ENCODE measurements around the gene GPC5. TPM values are rescaled to one million over a fixed set of nuclear protein-coding genes. Genes with fewer than 3 reads are reported as not detected.
"Not testable (repeated sequence)": the region's sequence is repeated elsewhere in the genome, so short reads cannot be mapped to it uniquely, and the experiment has no call there.

Gene GPC5
- total RNA-seq, 2 experiments from 2014 or later = not detected

DNA sequence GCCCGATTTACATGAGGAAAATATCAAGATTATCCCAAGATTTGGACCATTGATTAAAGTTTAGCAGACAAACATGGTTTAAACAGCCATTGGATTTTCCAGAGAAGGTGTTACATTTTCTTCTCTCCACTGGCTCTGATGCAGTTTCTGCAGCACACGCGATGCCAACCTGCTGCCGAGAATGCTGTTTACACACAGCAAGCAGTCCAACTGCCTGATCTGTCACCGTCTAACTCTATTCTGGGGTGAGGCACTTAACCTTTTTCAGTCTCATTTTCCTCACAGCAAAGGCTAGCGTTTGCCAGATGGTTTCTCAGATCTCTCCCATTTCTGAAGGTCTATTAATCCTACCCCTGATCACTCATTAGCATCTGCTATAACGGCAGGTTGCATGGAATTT is 1064.7 kb downstream of the GPC5 start:
- Mint-ChIP-seq H3K4me1 (no peaks in the 10 kb centered on the region), H3K4me3 (no peak overlapping the region), H3K9me3 (ENCODE audit: low read depth) (peaks cover 3% of the 10 kb centered on the region), H3K27ac (no peak overlapping the region), H3K36me3 (no peaks in the 10 kb centered on the region), H3K27me3 (no peaks in the 10 kb centered on the region)
- DNase-seq (no peak), ATAC-seq (no peak)
- CTCF ChIA-PET = no interaction called here

DNA sequence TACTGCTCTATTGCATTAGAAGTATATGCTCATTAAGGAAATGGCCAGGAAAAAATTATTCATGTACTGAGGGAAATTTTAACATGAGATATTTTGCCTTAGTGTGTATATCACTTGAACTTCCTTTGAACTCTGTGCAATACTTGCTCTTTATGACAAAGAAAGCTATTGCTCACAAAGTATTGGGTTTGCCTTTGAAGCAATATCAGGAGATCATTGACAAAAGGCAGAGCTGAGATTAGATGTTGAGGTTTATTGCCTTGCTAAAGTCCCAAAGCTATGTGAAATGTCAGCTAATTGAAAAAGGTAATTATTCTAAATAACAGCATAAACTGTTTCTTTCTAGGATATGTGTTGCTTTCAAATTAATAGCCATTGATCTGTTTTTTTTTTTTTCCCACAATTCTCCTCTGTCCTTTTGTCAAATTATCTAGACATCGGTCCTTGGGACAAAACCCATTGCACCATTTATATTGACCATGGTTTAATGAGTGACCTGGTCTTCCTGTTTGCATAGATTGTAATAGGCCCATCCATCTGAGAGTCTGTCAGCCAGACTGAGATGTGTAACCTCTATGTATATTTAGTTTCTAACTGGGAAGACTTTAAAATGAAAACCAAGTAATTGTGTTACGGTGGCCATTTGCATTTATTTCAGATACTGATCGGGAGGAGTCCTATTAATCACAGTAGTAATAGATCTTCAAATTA is 1075.5 kb downstream of the GPC5 start:
- H3K27me3 Mint-ChIP-seq = no peaks in the 10 kb centered on the region
- CTCF ChIA-PET = no interaction called here
- H3K9me3 Mint-ChIP-seq (ENCODE audit: low read depth) = no peaks in the 10 kb centered on the region
- H3K36me3 Mint-ChIP-seq = no peaks in the 10 kb centered on the region
- H3K4me3 Mint-ChIP-seq = no peak overlapping the region
- no peak overlapping the region for H3K27ac Mint-ChIP-seq
- DNase-seq (no peak), ATAC-seq (no peak)
- H3K4me1 Mint-ChIP-seq = no peaks in the 10 kb centered on the region

DNA sequence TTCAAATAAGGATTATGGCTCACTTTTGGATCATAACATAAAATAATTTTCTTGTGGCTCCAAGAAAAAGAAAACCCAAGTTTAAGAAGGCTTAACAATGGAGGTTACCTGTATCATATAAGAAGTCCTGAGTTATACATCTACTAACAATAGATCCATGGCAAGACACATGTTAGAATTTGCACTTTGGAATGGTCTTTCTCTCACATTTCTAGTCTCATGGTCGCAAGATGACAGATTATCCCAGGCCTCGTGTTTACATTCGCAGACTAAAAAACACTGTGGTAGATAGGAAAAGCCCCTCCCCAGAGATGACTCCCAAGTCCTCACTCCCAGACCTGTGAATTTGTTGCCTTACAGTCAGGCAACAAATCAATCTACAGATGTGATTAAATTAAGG is 1082.0 kb downstream of the GPC5 start:
- CTCF ChIA-PET = no interaction called here
- DNase-seq = no peak
- Mint-ChIP-seq H3K27me3 (no peaks in the 10 kb centered on the region), H3K4me3 (no peak overlapping the region), H3K4me1 (no peaks in the 10 kb centered on the region), H3K9me3 (ENCODE audit: low read depth) (peaks cover 10% of the 10 kb centered on the region), H3K27ac (no peak overlapping the region), H3K36me3 (no peaks in the 10 kb centered on the region)
- no peak for ATAC-seq

DNA sequence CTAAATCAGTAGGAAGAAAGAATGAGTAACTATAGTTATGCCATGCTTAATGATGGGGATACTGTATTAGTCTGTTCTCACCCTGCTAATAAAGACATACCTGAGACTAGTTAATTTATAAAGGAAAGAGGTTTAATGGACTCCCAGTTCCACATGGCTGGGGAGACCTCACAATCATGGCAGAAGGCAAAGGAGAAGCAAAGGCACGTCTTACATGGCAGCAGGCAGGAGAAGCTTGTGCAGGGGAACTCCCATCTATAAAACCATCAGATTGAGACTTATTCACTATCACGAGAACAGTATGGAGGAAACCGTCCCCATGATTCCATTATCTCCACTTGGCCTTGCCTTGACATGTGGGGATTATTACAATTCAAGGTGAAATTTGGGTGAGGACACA is 1084.4 kb downstream of the GPC5 start:
- H3K27ac Mint-ChIP-seq; H3K9me3 Mint-ChIP-seq (ENCODE audit: low read depth); H3K4me1 Mint-ChIP-seq; H3K4me3 Mint-ChIP-seq; CTCF ChIA-PET; ATAC-seq; H3K36me3 Mint-ChIP-seq; DNase-seq; H3K27me3 Mint-ChIP-seq: not testable (repeated sequence)

DNA sequence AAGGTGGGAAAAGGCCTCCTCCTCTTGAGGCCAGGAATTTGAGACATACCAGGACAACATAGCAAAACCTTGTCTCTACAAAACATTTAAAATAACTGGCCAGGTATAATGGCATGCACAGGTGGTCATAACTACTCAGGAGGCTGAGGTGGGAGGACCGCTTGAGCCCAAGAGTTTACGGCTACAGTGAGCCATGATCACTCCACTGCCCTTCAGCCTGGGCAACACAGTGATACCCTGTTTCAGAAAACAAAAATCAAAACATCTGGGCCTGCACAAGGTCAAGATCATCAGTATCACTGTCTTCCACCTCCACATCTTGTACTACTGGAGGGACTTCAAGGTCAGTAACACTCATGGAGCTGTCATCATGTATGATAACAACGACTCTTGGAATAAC is 1085.5 kb downstream of the GPC5 start:
- Mint-ChIP-seq H3K36me3 (no peaks in the 10 kb centered on the region), H3K4me1 (no peaks in the 10 kb centered on the region), H3K27me3 (no peaks in the 10 kb centered on the region), H3K9me3 (ENCODE audit: low read depth) (peaks cover 10% of the 10 kb centered on the region), H3K4me3 (no peak overlapping the region), H3K27ac (no peak overlapping the region)
- DNase-seq = no peak
- no peak for ATAC-seq
- CTCF ChIA-PET = no interaction called here

DNA sequence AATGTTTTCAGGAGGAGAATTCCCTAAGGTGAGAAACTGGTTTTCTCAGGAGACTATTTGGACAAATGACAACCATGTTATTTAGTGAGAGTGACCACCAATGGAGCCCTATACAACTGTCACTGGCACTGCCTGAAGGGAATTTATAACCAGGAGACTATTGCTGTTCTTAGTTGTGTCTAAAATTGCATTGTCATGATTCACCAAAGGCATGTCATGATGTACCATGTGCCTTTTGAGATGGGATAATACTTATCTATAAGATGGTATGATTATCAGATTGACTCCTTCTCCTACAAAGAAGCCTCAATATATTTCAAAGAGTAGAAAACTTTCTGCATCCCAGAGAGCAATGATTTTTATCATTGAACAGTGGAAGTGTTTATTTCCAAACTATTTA is 1088.8 kb downstream of the GPC5 start:
- H3K27ac Mint-ChIP-seq = no peak overlapping the region
- no peaks in the 10 kb centered on the region for H3K27me3 Mint-ChIP-seq
- H3K36me3 Mint-ChIP-seq = no peaks in the 10 kb centered on the region
- CTCF ChIA-PET = no interaction called here
- ATAC-seq (no peak), DNase-seq (no peak)
- H3K4me3 Mint-ChIP-seq = no peak overlapping the region
- no peaks in the 10 kb centered on the region for H3K4me1 Mint-ChIP-seq
- H3K9me3 Mint-ChIP-seq (ENCODE audit: low read depth) = peaks cover 5% of the 10 kb centered on the region

DNA sequence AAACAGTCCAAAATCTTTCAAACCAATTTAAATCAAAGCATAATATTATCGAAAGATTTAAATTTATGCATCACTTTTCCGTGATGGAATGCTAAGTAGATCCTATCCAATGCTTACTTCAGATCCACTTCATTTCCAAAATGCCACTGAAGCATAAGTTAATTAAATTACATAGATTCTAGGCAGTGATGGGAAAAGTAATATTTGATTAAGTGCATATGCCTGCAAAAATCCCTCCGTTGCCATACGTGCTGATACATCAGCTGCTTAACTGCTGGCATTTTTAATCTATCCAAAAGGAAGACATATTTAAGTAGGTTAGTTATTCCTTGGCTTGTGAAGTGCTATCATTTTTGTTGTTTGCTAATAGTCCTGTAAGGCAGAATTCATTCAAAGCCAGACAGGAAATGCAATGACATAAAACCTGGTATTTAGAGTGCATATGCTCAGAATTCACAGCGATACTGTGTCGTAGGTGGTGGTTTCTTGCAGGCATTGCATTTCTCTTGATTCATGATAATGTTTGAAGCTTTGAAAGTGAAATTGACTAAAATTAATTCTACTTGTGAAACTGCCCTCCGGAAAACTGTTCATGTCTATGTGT is 1089.9 kb downstream of the GPC5 start:
- Mint-ChIP-seq H3K4me1 (no peaks in the 10 kb centered on the region), H3K4me3 (no peak overlapping the region), H3K27me3 (no peaks in the 10 kb centered on the region), H3K36me3 (no peaks in the 10 kb centered on the region), H3K27ac (no peak overlapping the region), H3K9me3 (ENCODE audit: low read depth) (peaks cover 2% of the 10 kb centered on the region)
- no peak for DNase-seq
- CTCF ChIA-PET = no interaction called here
- no peak for ATAC-seq

DNA sequence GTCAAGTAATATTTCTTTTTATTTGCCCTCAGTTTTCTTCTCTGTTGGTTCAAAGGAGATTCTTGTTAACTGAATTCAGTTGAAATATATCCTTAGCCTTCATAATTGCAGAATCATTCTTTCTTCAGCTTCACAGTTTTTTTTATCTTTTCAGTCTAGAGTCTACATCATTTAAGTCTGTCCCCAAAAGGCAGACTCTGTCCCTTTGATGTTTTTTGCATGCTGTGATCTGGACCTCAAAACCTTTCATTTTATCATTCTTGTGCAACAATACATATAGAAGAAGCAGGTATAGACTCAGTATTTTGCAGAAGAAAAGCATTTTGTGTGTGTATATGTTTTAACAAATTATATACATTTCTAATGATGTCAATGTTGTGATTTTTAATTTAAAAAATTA is 1093.4 kb downstream of the GPC5 start:
- Mint-ChIP-seq H3K9me3 (ENCODE audit: low read depth) (peaks cover 2% of the 10 kb centered on the region), H3K4me3 (no peak overlapping the region), H3K27ac (no peak overlapping the region), H3K36me3 (no peaks in the 10 kb centered on the region), H3K4me1 (no peaks in the 10 kb centered on the region), H3K27me3 (no peaks in the 10 kb centered on the region)
- ATAC-seq (no peak), DNase-seq (no peak)
- CTCF ChIA-PET = no interaction called here

DNA sequence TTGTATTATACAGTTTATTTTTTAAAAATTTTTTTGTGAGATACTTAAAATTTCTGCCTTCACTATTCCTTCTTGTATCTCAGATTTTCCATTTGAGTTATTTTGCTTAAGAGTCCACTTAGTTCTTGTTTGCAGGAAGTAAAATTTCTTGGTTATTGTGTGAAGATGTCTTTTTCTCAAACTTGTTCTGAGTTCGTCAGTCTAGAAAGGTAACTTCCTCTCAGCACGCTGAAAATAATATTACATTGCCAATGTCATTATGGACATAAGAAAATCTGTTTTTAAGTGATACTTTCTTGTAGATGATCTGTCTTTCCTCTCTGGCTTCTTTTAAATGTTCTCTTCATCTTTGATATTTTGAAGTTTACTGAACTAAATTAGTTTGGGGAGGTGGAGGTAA is 1096.5 kb downstream of the GPC5 start:
- Mint-ChIP-seq H3K27ac (no peak overlapping the region), H3K4me1 (no peaks in the 10 kb centered on the region), H3K4me3 (no peak overlapping the region), H3K27me3 (no peaks in the 10 kb centered on the region), H3K36me3 (no peaks in the 10 kb centered on the region), H3K9me3 (ENCODE audit: low read depth) (peaks cover 7% of the 10 kb centered on the region)
- CTCF ChIA-PET = no interaction called here
- ATAC-seq (no peak), DNase-seq (no peak)

DNA sequence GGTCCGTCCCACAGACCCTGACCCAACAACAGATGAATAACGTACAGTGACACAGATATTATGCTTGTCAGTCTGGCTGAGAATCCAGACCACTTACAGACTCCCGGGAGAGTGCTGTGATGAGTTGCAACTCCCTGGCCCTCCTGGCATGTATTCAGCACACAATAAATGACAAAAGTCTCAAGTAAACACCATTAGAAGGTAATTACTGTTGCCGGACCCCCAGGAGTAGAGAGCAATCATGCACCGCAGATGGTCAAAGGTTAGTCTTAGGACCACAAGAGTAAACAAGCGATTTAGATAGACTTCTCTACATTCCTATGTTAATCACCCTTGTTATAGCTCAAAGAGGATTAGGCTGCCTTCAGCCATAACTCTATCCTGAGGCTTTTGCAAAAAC is 1101.8 kb downstream of the GPC5 start:
- Mint-ChIP-seq H3K4me3 (no peak overlapping the region), H3K27ac (no peak overlapping the region), H3K4me1 (no peaks in the 10 kb centered on the region), H3K9me3 (ENCODE audit: low read depth) (peaks cover 5% of the 10 kb centered on the region), H3K27me3 (no peaks in the 10 kb centered on the region), H3K36me3 (no peaks in the 10 kb centered on the region)
- CTCF ChIA-PET = no interaction called here
- DNase-seq = no peak
- no peak for ATAC-seq

DNA sequence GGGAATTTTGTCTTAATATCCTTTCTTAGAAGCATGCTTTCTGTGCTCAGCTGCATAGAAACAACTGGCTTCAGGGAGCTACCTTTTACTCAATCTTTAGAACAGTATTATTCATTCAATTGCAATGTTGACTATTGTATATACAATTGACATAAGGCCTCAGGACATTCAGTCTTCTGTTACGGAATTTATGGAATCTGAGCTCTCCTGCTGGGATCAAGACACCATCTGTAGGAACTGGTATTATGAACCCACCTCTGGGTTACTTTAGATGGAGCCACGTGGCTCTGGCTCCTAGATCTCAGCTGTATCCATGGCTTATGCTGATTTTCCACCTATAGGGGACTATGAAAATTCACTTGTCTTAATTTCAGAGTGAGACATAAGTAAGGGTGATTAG is 1112.0 kb downstream of the GPC5 start:
- Mint-ChIP-seq H3K27ac (no peak overlapping the region), H3K4me1 (no peaks in the 10 kb centered on the region), H3K36me3 (no peaks in the 10 kb centered on the region), H3K4me3 (no peak overlapping the region), H3K9me3 (ENCODE audit: low read depth) (peaks cover 2% of the 10 kb centered on the region), H3K27me3 (no peaks in the 10 kb centered on the region)
- DNase-seq (no peak), ATAC-seq (no peak)
- CTCF ChIA-PET = no interaction called here

DNA sequence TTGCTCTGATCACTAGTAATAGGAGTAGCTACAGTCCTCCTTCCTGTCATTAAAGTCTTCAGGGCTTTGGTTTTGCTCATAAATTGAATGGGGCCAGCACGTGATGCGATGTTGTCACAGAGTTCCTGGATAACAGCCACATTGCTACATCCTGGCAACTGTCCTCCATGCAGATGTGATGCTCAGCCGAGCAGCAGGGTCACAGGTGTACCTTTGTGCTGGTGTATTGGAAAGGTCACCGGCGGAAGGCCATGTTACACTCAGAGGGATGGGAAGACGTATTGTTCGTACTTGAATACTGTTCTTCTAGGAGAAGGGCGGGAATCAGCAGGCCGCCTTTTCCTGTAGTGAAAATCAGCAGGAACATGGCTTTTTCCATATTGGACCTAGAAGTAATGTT is 1114.4 kb downstream of the GPC5 start:
- Mint-ChIP-seq H3K9me3 (ENCODE audit: low read depth) (peaks cover 3% of the 10 kb centered on the region), H3K27me3 (no peaks in the 10 kb centered on the region)

DNA sequence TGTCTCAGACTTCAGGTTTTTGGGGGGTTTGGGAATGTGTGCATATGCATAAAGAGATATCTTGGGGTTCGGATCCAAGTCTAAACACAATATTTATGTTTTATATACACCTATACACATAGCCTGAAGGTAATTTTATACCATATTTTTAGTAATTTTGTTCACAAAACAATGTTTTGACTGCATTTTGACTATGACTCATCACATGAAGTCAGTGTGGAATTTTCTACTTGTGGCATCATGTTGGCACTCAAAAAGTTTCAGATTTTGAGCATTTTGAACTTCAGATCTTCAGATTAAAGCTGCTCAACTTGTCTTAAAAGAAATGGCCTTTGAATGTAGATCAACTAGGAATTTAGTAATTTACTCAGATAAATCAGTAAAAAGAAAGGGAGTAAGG is 1115.3 kb downstream of the GPC5 start:
- CTCF ChIA-PET = no interaction called here
- DNase-seq = no peak
- Mint-ChIP-seq H3K4me3 (no peak overlapping the region), H3K36me3 (no peaks in the 10 kb centered on the region), H3K27ac (no peak overlapping the region), H3K27me3 (no peaks in the 10 kb centered on the region), H3K9me3 (ENCODE audit: low read depth) (peaks cover 7% of the 10 kb centered on the region), H3K4me1 (no peaks in the 10 kb centered on the region)
- no peak for ATAC-seq

More for the DNA sequence above, 1114.4 kb downstream of the GPC5 start:
- Mint-ChIP-seq H3K36me3 (no peaks in the 10 kb centered on the region), H3K4me3 (no peak overlapping the region), H3K4me1 (no peaks in the 10 kb centered on the region), H3K27ac (no peak overlapping the region)
- CTCF ChIA-PET = no interaction called here
- DNase-seq = no peak
- ATAC-seq = no peak

DNA sequence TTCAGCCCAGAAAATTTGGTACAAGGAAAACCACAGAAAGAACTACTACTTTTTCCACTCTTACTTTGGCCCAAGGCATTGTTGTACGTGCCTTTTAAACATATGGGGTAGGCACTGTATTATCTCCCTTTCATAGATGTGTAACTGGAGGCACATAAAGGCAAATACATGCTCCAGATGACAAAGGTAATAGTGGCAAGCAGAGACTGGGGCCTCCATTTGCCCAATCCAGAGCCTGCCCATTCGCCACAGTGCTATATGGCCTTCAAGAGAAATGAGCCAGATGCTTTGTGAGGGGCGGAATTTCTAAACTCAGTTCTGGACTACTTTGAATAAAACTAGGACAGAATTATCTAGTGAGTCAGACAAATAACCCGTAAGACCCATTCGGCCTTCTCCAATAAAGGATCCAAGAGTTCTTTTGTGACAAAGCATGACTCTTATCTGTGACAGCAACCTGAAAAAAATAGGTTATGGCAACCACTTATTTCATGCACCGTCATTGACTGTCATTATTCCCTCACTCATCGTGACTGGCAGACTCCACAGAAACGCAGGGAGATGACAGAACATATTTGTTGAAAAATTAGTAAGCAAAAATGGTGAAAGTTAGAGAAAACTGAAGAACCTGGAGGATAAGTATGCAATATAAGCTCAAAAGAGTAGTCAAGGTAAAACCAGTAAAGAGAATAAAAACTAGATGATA is 1116.2 kb downstream of the GPC5 start:
- ATAC-seq (no peak), DNase-seq (no peak)
- H3K27ac Mint-ChIP-seq = no peak overlapping the region
- CTCF ChIA-PET = no interaction called here
- no peaks in the 10 kb centered on the region for H3K27me3 Mint-ChIP-seq
- H3K36me3 Mint-ChIP-seq = no peaks in the 10 kb centered on the region
- H3K9me3 Mint-ChIP-seq (ENCODE audit: low read depth) = peaks cover 7% of the 10 kb centered on the region
- no peak overlapping the region for H3K4me3 Mint-ChIP-seq
- no peaks in the 10 kb centered on the region for H3K4me1 Mint-ChIP-seq
